HCT116 (cell line): ENCODE results near the gene DOCK2. TPM values are rescaled to one million over a fixed set of nuclear protein-coding genes. Genes with fewer than 3 reads are reported as not detected.

Source experiments
- ATAC-seq: fragments of 200-7000 bp; cut with Tn5 transposase; 2 replicates; pipeline ENCODE4 v1.9.1; 2020; ENCODE audit warnings: mild to moderate bottlenecking, moderate library complexity
- BruUV-seq: library from RNA; stranded (reverse); fragments of 400-500 nt; replicated peaks from 2 replicates; lab custom pipeline; 2021; lab: Mats Ljungman, UMichigan
- CTCF ChIA-PET: fragments of 300-600 bp; sonication (Branson Sonifier 250); formaldehyde crosslinking; loops from one replicate; lab custom pipeline; 2021; ENCODE audit warnings: antibody characterized with exemption; lab: Charles Lee
- POLR2A ChIA-PET: fragments of 300-600, 350-600 bp; sonication (Branson Sonifier 250); formaldehyde crosslinking; loops from one replicate; lab custom pipeline; 2021; ENCODE audit warnings: antibody characterized with exemption; lab: Charles Lee
- RAD21 ChIA-PET, 2 experiments: fragments of 300-600 bp; sonication (Branson Sonifier 250); formaldehyde crosslinking; loops; one replicate each; lab custom pipeline; 2023; ENCODE audit warnings: low total read pairs in 2 of 2; ENCODE audit not compliant: uncharacterized antibody in 2 of 2, unreplicated experiment in 2 of 2, low non-redundant PET in 1 of 2; lab: Charles Lee
- DNase-seq: peaks from one replicate; pipeline ENCODE4 v3.0.0-alpha.2; 2010; ENCODE audit warnings: low read depth, low spot score
- H2AFZ ChIP-seq: fragments of 200-600 bp; shearing (Covaris generic), sonication (generic); 2 replicates; pipeline ENCODE4 v1.6.1; 2017; ENCODE audit warnings: low read depth, mixed run types, mixed read lengths, antibody characterized with exemption, low read length; ENCODE audit not compliant: poor library complexity, severe bottlenecking
- H3K27ac ChIP-seq: 2 replicates; pipeline ENCODE4 v1.5.1; 2012; ENCODE audit warnings: low read depth, low read length
- H3K27me3 ChIP-seq: fragments of 200-600 bp; sonication (generic); 2 replicates; pipeline ENCODE4 v1.6.1; 2016; ENCODE audit warnings: mixed run types, low read length, mixed read lengths; ENCODE audit not compliant: insufficient read depth
- H3K36me3 ChIP-seq, 2 experiments: fragments of 200-500 bp in 1 of 2; fragments of 200-600 bp in 1 of 2; sonication (Bioruptor generic) in 1 of 2; sonication (generic) in 1 of 2; 2 replicates each; pipeline versions ENCODE4 v1.5.1 to v1.6.1; 2014 to 2016; ENCODE audit warnings: low read length in 2 of 2, inconsistent platforms in 1 of 2, mixed read lengths in 1 of 2, mixed run types in 1 of 2; ENCODE audit not compliant: insufficient read depth in 2 of 2, control insufficient read depth in 1 of 2
- H3K4me1 ChIP-seq, 2 experiments: fragments of 200-600 bp in 1 of 2; sonication (generic) in 1 of 2; 2 replicates each; pipeline versions ENCODE4 v1.5.1 to v1.6.1; 2012 to 2017; ENCODE audit warnings: low read length in 2 of 2, inconsistent platforms in 1 of 2, mild to moderate bottlenecking in 1 of 2, mixed read lengths in 1 of 2, mixed run types in 1 of 2, moderate library complexity in 1 of 2; ENCODE audit not compliant: insufficient read depth in 2 of 2, control insufficient read depth in 1 of 2
- H3K4me2 ChIP-seq: fragments of 200-600 bp; sonication (generic); 2 replicates; pipeline ENCODE4 v1.6.1; 2017; ENCODE audit warnings: mixed run types, low read length, mixed read lengths
- H3K4me3 ChIP-seq, 2 experiments: fragments of 200-600 bp in 1 of 2; sonication (generic) in 1 of 2; replicated peaks in 1 of 2; 2 replicates each; pipeline ENCODE4 v1.5.1; 2011 to 2016; ENCODE audit warnings: low read length in 2 of 2, control low read depth in 1 of 2, low read depth in 1 of 2, mild to moderate bottlenecking in 1 of 2, mixed read lengths in 1 of 2, mixed run types in 1 of 2
- H3K79me2 ChIP-seq: fragments of 200-600 bp; sonication (generic); 2 replicates; pipeline ENCODE4 v1.6.1; 2017; ENCODE audit warnings: mild to moderate bottlenecking, mixed run types, low read length, moderate library complexity, mixed read lengths; ENCODE audit not compliant: insufficient read depth
- H3K9ac ChIP-seq: fragments of 200-600 bp; sonication (generic); 2 replicates; pipeline ENCODE4 v1.6.1; 2016; ENCODE audit warnings: low read length, mixed read lengths
- H3K9me2 ChIP-seq: fragments of 200-600 bp; sonication (generic), shearing (Covaris generic); 2 replicates; pipeline ENCODE4 v1.6.1; 2017; ENCODE audit warnings: mixed run types, mild to moderate bottlenecking, moderate library complexity; ENCODE audit not compliant: insufficient read depth
- H3K9me3 ChIP-seq, 2 experiments: fragments of 200-500 bp in 1 of 2; fragments of 200-600 bp in 1 of 2; sonication (Bioruptor generic) in 1 of 2; sonication (generic) in 1 of 2; 2 replicates each; pipeline ENCODE4 v1.6.1; 2014 to 2017; ENCODE audit warnings: low read length in 2 of 2, mixed read lengths in 2 of 2, inconsistent platforms in 1 of 2, low read depth in 1 of 2, mild to moderate bottlenecking in 1 of 2, mixed run types in 1 of 2, moderate library complexity in 1 of 2; ENCODE audit not compliant: control insufficient read depth in 1 of 2, insufficient read depth in 1 of 2
- H4K20me1 ChIP-seq: fragments of 200-600 bp; sonication (generic), shearing (Covaris generic); 2 replicates; pipeline ENCODE4 v1.6.1; 2017; ENCODE audit warnings: mixed run types, mild to moderate bottlenecking, moderate library complexity; ENCODE audit not compliant: insufficient read depth
- ATF3 ChIP-seq: IDR thresholded peaks from 2 replicates; pipeline ENCODE4 v1.6.1; 2012
- EGR1 ChIP-seq: IDR thresholded peaks from 2 replicates; pipeline ENCODE4 v1.6.1; 2012; ENCODE audit warnings: low read depth
- ELF1 ChIP-seq: IDR thresholded peaks from 2 replicates; pipeline ENCODE4 v1.6.1; 2012; ENCODE audit warnings: low read depth, borderline replicate concordance
- EZH2 ChIP-seq: fragments of 200-600 bp; sonication (generic); IDR thresholded peaks from 2 replicates; pipeline ENCODE4 v1.6.1; 2017; ENCODE audit warnings: antibody characterized with exemption, mixed run types
- FOSL1 ChIP-seq: IDR thresholded peaks from 2 replicates; pipeline ENCODE4 v1.6.1; 2012; ENCODE audit warnings: low read depth
- JUND ChIP-seq: IDR thresholded peaks from 2 replicates; pipeline ENCODE4 v1.6.1; 2012
- RAD21 ChIP-seq: IDR thresholded peaks from 2 replicates; pipeline ENCODE4 v1.6.1; 2012; ENCODE audit warnings: low read depth, mild to moderate bottlenecking
- SRF ChIP-seq: IDR thresholded peaks from 2 replicates; pipeline ENCODE4 v1.6.1; 2012; ENCODE audit warnings: low read depth
- YY1 ChIP-seq: IDR thresholded peaks from 2 replicates; pipeline ENCODE4 v1.6.1; 2011; ENCODE audit warnings: low read length, low read depth, moderate library complexity, mild to moderate bottlenecking; ENCODE audit not compliant: insufficient replicate concordance; ENCODE audit errors: extremely low read depth
- ZBTB33 ChIP-seq: IDR thresholded peaks from 2 replicates; pipeline ENCODE4 v1.6.1; 2011; ENCODE audit warnings: mild to moderate bottlenecking, low read length, moderate library complexity; ENCODE audit not compliant: insufficient replicate concordance; ENCODE audit errors: extremely low read depth
- intact Hi-C: fragments of 100-400 bp; cut with micrococcal nuclease; formaldehyde crosslinking; loops from 2 replicates; pipeline ENCODE4 v1.10.0; 2022
- total RNA-seq: library from RNA; stranded (reverse); gene quantifications from one replicate; pipeline ENCODE4 v1.2.1, GENCODE V29; 2021; ENCODE audit not compliant: unreplicated experiment
- TF ChIP-seq, protein P1 (sequence below): IDR thresholded peaks from 2 replicates; pipeline ENCODE4 v1.6.1; 2012

The DOCK2 gene
- total RNA-seq, 1 experiment from 2014 or later: 0.89 TPM

DNA sequence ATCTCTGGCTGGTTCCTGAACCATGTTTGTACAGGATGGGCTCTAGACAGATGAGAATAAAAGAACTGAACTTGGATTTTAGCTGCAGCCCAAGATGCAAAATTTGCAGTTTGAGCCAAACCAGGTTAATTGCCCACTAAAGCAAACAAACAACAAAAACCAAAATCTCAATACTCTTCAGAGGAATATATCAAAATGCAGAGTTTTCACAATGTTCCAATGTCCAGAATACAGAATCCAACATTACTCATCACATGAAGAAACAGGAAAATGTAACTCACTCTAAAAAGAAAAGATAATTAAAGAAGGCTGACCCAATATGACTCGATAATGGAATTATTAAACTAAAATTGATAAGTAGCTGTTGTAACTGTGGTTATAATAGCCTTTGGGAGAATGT, 489.0 kb downstream of the DOCK2 start:
- Histone ChIP-seq H4K20me1 (no peaks in the 10 kb centered on the region), H3K9me3 (no peaks in the 10 kb centered on the region), H3K4me1 (peaks cover 0 to 9% of the 10 kb centered on the region in 2 experiments; a peak in 2 of 4 replicates), H3K9ac (no peak overlapping the region), H3K9me2 (no peaks in the 10 kb centered on the region), H2AFZ (no peak overlapping the region), H3K4me3 (no peak overlapping the region), H3K27me3 (no peaks in the 10 kb centered on the region), H3K79me2 (no peaks in the 10 kb centered on the region), H3K27ac (no peak overlapping the region), H3K4me2 (no peak overlapping the region), H3K36me3 (no peaks in the 10 kb centered on the region)
- ATAC-seq (no peak), DNase-seq (no peak)
- POLR2A ChIA-PET: no interaction called here
- TF ChIP-seq FOSL1: no peak
- no peak for TF ChIP-seq ELF1
- no peak for TF ChIP-seq YY1
- TF ChIP-seq SRF: no peak
- TF ChIP-seq, protein P1, sequence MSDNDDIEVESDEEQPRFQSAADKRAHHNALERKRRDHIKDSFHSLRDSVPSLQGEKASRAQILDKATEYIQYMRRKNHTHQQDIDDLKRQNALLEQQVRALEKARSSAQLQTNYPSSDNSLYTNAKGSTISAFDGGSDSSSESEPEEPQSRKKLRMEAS: no peak
- no peak for TF ChIP-seq EGR1
- TF ChIP-seq ATF3: no peak
- no peak for TF ChIP-seq RAD21
- no peak for TF ChIP-seq JUND
- TF ChIP-seq EZH2: no peak
- BruUV-seq: no TSS peak
- RAD21 ChIA-PET: no interaction called here
- intact Hi-C loops: no loop called here
- CTCF ChIA-PET: no interaction called here

- ChIA-PET RAD21 (no interaction called here), POLR2A (no interaction called here), CTCF (no interaction called here)
- Histone ChIP-seq H3K4me1 (peaks cover 0 to 3% of the 10 kb centered on the region in 2 experiments; a peak in 2 of 4 replicates), H3K36me3 (no peaks in the 10 kb centered on the region), H2AFZ (no peak overlapping the region), H4K20me1 (no peaks in the 10 kb centered on the region), H3K9me3 (no peaks in the 10 kb centered on the region), H3K27ac (no peak overlapping the region), H3K27me3 (no peaks in the 10 kb centered on the region), H3K79me2 (no peaks in the 10 kb centered on the region), H3K9ac (no peak overlapping the region), H3K4me2 (no peak overlapping the region), H3K9me2 (no peaks in the 10 kb centered on the region), H3K4me3 (no peak overlapping the region)
- TF ChIP-seq ZBTB33 (no peak), EGR1 (no peak)
- no TSS peak for BruUV-seq
- intact Hi-C loops: no loop called here
- no peak for ATAC-seq
- DNase-seq: no peak
Measured at GRCh38 chr5:170126626-170127025, 489.6 kb downstream of the DOCK2 start.
